Thoracic aorta (tissue), 2 donors: ENCODE results near the gene GOLGB1. TPM values are rescaled to one million over a fixed set of nuclear protein-coding genes. Genes with fewer than 3 reads are reported as not detected.
"Not testable (repeated sequence)": the region's sequence is repeated elsewhere in the genome, so short reads cannot be mapped to it uniquely, and the experiment has no call there.

Source experiments
- ATAC-seq: fragments of 150-250 bp; one replicate; pipeline ENCODE4 v1.8.0; 2017; ENCODE audit warnings: low read depth; ENCODE audit not compliant: insufficient number of reproducible peaks, low FRiP score
- DNase-seq: peaks from one replicate; pipeline ENCODE4 v3.0.0-alpha.2; 2020; ENCODE audit warnings: low spot score
- H3K27ac ChIP-seq, 2 donors: fragments of 200-600 bp; sonication (generic); 1 replicate in 1 of 2; 2 replicates in 1 of 2; pipeline ENCODE4 v1.5.1; 2016; ENCODE audit warnings: mild to moderate bottlenecking in 2 of 2, moderate library complexity in 2 of 2
- H3K27me3 ChIP-seq: fragments of 200-600 bp; sonication (generic); replicated peaks from 2 replicates; pipeline ENCODE4 v1.6.0; 2016; ENCODE audit warnings: mild to moderate bottlenecking; ENCODE audit not compliant: insufficient read depth
- H3K36me3 ChIP-seq: fragments of 200-600 bp; sonication (generic); one replicate; pipeline ENCODE4 v1.5.1; 2016
- H3K4me1 ChIP-seq, 2 donors: fragments of 200-600 bp; sonication (generic); 1 replicate in 1 of 2; 2 replicates in 1 of 2; pipeline versions ENCODE4 v1.5.1 to v1.6.0; 2016; ENCODE audit warnings: low read depth in 2 of 2, mild to moderate bottlenecking in 1 of 2; ENCODE audit not compliant: control insufficient read depth in 1 of 2
- H3K4me3 ChIP-seq: fragments of 200-600 bp; sonication (generic); 2 replicates; pipeline ENCODE4 v1.5.1; 2016; ENCODE audit warnings: mild to moderate bottlenecking
- H3K9me3 ChIP-seq: fragments of 200-600 bp; sonication (generic); 2 replicates; pipeline ENCODE4 v1.5.1; 2016
- CTCF ChIP-seq: fragments of 200-600 bp; sonication (generic); IDR thresholded peaks from one replicate; pipeline ENCODE4 v1.5.1; 2019; ENCODE audit warnings: antibody characterized with exemption
- total RNA-seq, 2 donors: library from RNA; depleted of rRNA; stranded (reverse); fragments of >200 nt; gene quantifications; one replicate each; pipeline versions ENCODE4 v1.1.0 to v1.2.3, GENCODE V29; 2016

Gene GOLGB1
- total RNA-seq, 2 donors from 2014 or later: 62.3 to 78.5 TPM

DNA sequence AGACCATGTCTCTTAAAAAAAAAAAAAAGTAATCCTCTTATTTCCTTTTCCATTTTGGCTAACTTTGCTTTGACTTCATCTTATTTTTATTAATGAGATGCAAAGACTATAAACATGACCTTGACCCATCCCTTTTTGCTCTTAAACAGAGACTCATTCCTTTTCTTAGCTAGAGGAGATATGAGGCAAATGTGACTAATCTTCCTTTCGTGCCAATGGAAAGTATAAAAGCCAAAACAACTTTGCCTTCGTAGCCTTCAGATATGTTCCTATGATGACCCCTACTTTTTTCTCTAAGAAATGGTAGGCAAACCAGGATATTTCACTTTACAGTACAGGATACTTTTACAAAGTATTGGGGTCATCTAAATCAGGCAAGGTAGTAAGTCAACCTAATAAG lies 36.9 kb upstream of the GOLGB1 start:
- Histone ChIP-seq H3K4me3 (no peak overlapping the region), H3K36me3 (peaks cover 16% of the 10 kb centered on the region), H3K27me3 (no peaks in the 10 kb centered on the region), H3K4me1 (no peaks in the 10 kb centered on the region), H3K27ac (peak overlapping the region in 1 of 2 donors; percentile 29), H3K9me3 (no peaks in the 10 kb centered on the region)
- DNase-seq (no peak), ATAC-seq (no peak)
- no peak for TF ChIP-seq CTCF

- DNase-seq, H3K9me3 ChIP-seq, H3K4me1 ChIP-seq, H3K27ac ChIP-seq, H3K27me3 ChIP-seq, ATAC-seq, H3K4me3 ChIP-seq: not testable (repeated sequence)
- H3K36me3 ChIP-seq: peaks cover 17% of the 10 kb centered on the region
These were observed 33.2 kb upstream of the GOLGB1 start for GRCh38 chr3:121782784-121783183.

DNA sequence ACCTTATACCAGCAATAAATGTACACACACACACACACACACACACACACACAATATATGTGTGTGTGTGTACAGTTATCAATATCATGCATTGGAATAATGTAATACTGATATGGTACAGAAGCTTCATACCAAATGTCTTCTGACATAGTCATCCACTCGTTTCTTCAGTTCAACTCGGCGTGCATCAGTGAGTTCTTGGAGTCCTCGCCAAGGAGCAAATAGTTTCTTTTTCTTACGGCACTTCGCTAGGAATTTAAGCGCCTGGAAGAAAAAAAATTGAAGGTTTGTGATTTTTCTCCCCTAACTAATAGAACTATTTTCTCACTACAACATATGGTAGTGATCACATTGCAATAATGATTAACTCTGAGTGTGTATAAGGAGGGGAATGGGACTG lies 32.1 kb upstream of the GOLGB1 start:
- DNase-seq: no peak
- Histone ChIP-seq H3K27me3 (no peaks in the 10 kb centered on the region), H3K4me3 (no peak overlapping the region), H3K36me3 (peaks cover 18% of the 10 kb centered on the region), H3K9me3 (no peaks in the 10 kb centered on the region), H3K27ac (no peak overlapping the region), H3K4me1 (no peaks in the 10 kb centered on the region)
- no peak for TF ChIP-seq CTCF
- ATAC-seq: no peak

GRCh38 chr3:121775095-121775494 lies 25.6 kb upstream of the GOLGB1 start:
- not testable (repeated sequence) for ATAC-seq, H3K4me3 ChIP-seq, H3K27ac ChIP-seq, H3K9me3 ChIP-seq, H3K27me3 ChIP-seq, H3K4me1 ChIP-seq, DNase-seq
- H3K36me3 ChIP-seq: peaks cover 32% of the 10 kb centered on the region

DNA sequence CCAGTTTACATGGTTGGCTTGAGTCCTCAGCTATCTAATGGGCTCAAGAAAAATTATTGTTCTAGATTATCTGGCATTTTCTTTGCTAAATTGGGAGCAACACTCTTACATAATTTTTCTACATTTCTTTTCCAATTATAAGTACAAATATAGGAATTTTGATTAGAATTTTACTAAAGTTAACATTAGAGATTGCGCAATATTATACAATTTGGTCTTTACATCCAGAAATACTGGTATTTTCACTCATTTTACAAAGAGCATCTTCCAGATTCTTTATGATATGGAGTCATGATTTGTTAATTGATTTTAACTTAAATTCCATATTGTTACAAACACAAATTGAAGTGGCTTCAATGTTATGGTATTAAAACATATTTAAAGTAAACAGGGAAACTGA lies 19.7 kb upstream of the GOLGB1 start:
- Histone ChIP-seq H3K9me3 (no peaks in the 10 kb centered on the region), H3K36me3 (peaks cover 22% of the 10 kb centered on the region), H3K27me3 (no peaks in the 10 kb centered on the region), H3K4me1 (no peaks in the 10 kb centered on the region), H3K27ac (no peak overlapping the region), H3K4me3 (no peak overlapping the region)
- no peak for TF ChIP-seq CTCF
- DNase-seq (no peak), ATAC-seq (no peak)

- no peak overlapping the region for H3K4me3 ChIP-seq
- no peak for TF ChIP-seq CTCF
- H3K9me3 ChIP-seq: no peaks in the 10 kb centered on the region
- no peaks in the 10 kb centered on the region for H3K27me3 ChIP-seq
- ATAC-seq: no peak
- peaks cover 19% of the 10 kb centered on the region for H3K36me3 ChIP-seq
- H3K27ac ChIP-seq: no peak overlapping the region
- DNase-seq: no peak
- no peaks in the 10 kb centered on the region for H3K4me1 ChIP-seq
These were observed 18.9 kb upstream of the GOLGB1 start for GRCh38 chr3:121768452-121768851.
